Ureter (tissue), 1 donor: Measurements from ENCODE around the gene LRRC8D. TPM values are rescaled to one million over a fixed set of nuclear protein-coding genes. Genes with fewer than 3 reads are reported as not detected.
"Not testable (repeated sequence)": the region's sequence is repeated elsewhere in the genome, so short reads cannot be mapped to it uniquely, and the experiment has no call there.

ENCODE experiments used
- DNase-seq: peaks from one replicate; pipeline ENCODE4 v3.0.0-alpha.2; 2020; ENCODE audit warnings: low spot score
- total RNA-seq: library from RNA; stranded (reverse); gene quantifications from one replicate; pipeline ENCODE4 v1.2.4, GENCODE V29; 2023
- donor health status: DM: yes; HTN: yes; CAD: no.

Gene LRRC8D
- 17.8 TPM for total RNA-seq

DNA sequence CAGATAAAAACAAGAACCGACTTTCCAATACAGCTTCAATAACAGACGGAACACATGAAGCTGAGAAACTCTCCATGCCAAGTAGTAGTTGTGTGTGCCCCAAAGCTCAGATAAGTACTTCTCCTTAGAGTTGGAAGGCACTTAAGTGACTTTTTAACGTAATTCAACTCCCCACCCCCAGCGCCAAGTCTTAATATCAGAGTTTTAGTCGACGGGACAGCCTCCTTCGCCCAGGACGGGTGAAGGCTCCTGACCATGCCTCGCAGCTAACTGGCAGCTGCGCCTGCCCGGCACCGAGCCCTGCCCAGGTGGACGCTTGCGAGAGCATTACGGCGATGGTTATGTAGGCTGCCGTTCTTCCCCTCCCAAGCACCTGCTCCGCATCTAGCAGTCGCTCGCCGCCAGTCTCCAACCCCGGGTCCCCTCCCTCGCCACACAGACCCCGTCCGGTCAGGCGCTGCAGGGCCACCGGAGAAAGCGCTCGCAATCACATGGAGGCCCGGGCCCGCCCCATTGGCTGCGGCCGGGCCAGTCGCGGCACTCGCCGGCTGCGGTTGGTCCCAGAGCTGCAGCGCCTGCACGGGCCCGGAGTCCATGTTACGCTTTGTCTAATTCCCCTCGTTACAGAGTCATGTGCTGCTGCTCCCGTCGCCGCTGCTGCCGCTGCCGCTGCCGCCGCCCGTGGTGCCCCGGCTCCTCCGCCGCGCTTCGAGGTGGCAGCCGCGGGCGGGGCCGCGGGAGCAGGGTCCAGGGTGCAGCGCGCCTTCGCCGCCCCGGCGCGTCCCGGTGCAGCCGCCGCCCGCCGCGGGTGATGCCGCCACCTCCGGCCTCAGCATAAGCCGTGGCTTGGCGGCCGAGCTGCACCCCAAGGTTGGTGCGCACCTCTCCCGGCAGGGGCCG, at the start of gene LRRC8D:
TSS of gene LRRC8D (plus strand) at position 611 of the 900 bp plus-strand sequence. CDS start 112,037 bp downstream, outside the sequence.
- peak; percentile 80 for DNase-seq

DNA sequence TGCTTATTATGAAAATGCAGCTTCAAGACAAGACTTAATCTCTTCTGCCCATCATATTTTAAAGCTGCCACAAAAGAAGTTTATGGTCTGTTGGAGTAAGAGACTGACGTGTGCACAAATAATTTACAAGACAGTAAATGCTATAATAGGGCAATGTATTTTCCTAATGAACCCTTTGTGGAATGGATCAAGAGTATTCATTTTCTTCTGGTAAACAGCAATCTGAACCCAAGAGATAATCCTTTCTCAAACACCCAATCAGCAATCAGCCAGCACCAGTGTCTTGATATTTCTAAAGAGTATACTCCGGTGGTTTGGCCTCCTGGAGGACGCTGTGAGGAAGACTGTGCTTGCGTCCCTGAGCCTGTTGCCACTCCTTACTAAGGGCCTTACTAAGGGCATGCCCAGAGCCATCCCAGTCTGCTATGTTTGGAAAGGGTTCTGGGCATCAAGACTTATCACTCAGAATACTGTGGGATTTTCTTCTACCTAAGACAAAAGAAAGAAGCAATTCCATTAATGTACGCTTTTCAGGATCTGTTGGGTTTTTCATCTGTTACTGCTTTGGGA, 48.8 kb upstream of the LRRC8D start:
- DNase-seq = no peak

DNA sequence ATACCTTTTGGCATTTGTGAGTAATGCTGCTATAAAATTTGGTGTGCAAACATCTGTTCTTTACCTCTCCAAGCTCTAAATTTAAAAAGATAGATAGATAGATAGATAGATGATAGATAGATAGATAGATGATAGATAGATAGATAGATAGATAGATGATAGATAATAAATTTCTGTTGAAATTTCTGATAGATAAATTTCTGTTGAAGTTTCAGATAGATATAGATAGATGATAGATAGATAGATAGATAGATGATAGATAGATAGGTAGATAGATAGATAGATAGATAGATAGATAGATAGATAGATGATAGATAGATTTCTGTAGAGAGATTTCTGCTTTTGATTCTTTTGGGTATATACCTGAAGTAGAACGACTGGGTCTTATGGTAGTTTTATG, 44.7 kb upstream of the LRRC8D start:
- DNase-seq = not testable (repeated sequence)

DNA sequence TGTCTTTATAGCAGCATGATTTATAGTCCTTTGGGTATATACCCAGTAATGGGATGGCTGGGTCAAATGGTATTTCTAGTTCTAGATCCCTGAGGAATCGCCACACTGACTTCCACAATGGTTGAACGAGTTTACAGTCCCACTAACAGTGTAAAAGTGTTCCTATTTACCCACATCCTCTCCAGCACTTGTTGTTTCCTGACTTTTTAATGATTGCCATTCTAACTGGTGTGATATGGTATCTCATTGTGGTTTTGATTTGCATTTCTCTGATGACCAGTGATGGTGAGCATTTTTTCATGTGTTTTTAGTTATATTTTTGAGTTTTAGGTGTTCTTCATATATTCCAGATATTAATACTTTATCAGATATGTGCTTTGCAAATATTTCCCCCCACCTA, 43.6 kb upstream of the LRRC8D start:
- DNase-seq = not testable (repeated sequence)

DNA sequence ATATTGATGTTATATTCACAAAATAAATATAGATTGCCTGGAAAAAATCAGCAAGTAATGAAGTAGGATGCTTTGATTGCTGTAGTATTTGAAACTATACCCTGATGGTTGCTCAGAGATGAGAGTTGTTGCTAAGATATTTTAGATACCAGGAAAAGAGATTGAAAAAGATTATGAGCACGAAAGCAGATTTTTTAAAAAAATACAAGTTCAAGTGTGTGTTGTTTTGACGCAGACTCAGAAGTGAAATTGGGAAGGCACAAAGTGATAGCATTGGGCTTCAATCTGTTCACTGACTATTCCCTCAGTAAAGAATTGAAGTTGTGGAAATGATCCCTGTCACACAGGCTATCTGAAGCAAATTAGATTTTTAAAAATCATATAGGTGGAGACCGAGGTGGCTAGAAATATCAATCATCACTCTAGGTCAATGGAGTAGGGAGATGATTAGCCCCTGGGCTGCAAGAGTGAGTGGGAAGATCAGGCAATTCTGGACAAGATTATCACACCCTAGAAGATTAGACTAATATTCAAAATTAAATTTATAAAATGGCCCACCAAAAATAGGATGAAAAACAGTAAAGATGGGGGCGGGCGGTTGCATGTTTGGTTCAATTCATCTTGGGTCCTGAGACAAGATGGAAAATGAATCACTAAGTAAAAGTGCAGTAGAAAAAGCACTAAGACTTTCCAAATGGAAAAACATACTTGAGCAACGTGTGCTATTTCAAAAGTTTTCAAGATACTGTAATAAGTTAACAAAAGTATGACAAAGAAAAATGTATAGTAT, 41.5 kb upstream of the LRRC8D start:
- DNase-seq = no peak

DNA sequence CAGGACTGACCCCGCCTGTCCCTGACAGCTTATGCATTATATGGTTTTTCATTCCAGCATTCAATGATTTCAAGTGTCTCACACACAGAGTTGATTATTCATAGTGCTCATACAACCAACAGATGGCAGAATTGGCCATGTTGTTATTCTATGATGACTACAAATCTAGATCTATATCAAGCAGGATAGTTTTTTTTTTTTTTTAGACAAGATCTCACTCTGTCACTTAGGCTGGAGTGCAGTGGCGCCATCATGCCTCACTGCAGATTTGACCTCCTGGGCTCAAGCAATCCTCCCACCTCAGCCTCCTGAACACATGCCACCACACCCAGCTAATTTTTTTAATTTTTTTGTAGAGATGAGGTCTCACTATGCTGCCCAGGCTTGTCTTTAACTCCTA, 40.1 kb upstream of the LRRC8D start:
- DNase-seq = no peak

DNA sequence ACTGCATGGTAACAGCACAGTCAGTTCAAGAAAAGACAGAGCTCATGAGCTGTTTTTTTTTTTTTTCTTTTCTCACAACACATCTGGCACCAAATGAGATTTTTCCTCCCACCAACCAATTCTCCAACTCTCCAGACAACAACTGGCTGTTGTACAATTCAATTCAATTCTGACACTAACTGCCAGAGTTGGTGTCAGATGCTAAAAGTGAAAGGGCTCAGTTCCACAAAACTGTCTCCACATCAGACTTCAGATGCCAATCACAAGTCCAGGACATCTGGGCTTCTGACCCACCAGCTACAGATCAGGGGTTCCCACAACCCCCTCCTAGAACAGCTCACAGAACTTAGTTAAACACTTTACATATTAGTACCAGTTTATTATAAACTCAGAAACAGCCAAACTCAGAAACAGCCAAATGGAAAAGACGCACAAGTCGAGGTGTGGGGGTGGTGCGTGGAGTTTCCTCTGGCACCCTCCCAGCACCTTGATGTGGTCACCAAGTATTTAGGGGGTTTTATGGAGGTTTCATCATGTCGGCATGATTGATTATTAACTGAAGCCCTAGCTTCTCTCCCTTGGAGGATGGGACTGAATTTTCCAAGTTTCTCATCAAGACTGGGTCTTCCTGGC, 39.2 kb upstream of the LRRC8D start:
- DNase-seq = no peak

DNA sequence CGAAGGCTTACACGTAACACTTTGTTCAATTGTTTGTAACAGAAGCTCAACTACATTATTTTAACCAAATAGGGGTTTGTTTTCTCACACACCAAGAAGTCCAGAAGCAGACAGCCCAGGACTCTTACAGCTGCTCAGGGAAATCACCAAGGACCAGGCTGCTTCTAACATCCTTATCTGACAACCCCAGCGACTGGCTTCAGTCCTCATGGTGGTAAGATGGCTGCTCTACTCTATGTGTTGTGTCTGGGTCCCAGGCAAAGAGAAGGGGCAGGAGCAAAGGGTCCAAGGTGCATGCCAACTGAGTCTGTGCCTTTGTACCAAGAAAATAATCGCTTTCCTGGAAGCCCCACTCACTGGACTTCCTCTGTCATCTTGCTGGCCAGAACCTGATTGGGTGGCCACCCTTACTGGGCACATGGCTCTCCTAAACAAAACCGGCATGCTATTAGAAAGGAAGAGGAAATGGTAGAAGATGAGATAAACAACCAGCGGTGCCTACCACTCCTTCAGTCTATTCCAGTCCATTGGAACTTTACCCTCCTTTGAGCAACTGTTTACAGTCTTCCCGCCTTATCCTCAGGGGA, 34.1 kb upstream of the LRRC8D start:
- DNase-seq = no peak

DNA sequence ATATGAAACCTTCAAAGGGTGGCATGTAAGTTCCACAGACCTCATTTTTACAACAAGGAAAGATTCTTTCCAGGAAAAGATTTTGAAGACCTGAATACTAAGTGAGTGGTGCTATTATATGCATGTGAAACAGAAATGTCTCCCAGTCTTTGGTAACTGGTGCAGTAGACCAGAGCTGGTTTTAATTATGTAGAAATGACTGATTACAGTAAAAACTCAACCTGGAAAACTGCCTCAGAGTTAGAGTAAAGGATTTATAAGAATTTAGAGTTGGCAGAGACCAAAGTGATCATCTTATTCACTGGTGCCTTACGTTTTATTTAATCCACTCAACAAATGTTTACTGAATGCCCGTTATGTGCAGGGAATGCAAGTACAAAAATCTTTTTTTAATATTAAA, 30.2 kb upstream of the LRRC8D start:
- DNase-seq = no peak

DNA sequence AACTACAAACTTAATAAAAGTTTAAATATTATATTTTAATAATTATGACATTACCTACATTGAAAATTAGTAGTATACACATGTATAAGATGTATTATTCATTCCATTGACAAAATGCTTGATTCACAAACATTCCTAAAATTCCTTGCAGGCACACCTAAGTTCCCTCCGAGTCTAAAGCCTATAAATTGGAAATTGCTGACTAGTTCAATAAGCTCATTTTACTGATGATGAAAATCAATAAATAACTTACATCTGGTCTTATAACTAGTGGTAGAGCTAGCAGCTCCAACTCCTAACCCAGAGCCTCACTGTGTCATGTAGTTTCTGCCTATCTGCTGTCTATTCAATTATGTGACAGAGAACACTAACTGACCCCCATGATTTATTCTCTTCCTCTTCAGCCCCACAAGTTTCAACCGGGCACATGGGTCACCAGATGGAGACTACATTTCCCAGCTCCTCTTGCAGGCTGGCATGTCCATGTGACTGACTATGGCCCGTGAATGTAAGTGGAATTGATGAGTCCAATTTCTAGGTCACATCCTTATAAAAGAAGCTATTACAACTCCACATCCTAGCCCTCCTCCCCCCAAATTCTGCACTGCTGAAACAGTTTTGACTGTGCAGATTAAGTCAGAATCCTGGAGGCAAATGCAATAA, 29.6 kb upstream of the LRRC8D start:
- DNase-seq = no peak

DNA sequence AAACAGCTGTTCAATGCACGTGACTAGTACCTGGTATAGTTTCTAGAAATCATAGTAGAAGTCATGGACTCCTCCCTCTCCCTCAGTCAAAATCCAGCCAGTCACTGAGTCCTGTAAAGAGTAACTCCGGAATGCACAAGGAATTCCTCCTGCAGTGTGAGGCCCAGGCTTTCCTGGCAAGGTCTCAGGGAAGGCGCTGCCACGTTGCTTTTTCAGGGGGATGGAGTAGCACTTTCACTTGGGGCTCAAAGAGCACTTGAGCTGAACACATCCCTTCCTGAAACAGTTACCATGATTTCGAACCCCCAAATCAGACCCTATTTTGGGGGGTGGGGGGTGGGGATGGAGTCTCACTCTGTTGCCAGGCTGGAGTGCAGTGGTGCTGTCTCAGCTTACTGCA, 26.4 kb upstream of the LRRC8D start:
- no peak for DNase-seq

DNA sequence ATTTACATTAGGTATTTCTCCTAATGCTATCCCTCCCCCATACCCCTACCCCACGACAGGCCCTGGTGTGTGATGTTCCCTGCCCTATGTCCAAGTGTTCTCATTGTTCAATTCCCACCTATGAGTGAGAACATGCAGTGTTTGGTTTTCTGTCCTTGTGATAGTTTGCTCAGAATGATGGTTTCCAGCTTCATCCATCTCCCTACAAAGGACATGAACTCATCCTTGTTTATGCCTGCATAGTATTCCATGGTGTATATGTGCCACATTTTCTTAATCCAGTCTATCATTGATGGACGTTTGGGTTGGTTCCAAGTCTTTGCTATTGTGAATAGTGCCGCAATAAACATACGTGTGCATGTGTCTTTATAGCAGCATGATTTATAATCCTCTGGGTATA, 25.3 kb upstream of the LRRC8D start:
- not testable (repeated sequence) for DNase-seq

DNA sequence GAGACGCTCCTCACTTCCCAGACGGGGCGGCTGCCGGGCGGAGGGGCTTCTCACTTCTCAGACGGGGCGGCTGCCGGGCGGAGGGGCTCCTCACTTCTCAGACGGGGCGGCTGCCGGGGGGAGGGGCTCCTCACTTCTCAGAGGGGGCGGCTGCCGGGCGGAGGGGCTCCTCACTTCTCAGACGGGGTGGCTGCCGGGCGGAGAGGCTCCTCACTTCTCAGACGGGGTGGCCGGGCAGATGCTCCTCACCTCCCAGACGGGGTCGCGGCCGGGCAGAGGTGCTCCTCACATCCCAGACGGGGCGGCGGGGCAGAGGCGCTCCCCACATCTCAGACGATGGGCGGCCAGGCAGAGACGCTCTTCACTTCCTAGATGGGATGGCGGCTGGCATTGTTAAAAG, 23.0 kb upstream of the LRRC8D start:
- not testable (repeated sequence) for DNase-seq

DNA sequence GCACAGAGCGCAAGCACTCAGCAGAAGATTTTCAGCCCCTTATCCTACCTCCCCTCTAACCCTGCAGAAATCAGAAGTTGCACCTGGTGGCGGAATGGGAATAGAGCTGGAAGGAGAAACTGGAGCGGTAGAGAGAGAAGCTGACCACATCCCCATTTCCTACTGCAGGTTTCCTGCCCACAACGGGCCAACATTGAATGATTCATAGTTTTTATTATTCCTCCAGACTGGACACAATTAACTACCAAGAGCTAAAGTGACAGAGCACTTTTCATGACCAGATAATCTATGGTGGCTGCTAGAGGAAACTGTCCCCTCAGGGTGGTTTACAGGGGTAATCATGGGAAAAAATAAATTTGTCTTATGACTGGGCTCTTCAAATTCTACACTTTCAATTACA, 21.3 kb upstream of the LRRC8D start:
- no peak for DNase-seq

DNA sequence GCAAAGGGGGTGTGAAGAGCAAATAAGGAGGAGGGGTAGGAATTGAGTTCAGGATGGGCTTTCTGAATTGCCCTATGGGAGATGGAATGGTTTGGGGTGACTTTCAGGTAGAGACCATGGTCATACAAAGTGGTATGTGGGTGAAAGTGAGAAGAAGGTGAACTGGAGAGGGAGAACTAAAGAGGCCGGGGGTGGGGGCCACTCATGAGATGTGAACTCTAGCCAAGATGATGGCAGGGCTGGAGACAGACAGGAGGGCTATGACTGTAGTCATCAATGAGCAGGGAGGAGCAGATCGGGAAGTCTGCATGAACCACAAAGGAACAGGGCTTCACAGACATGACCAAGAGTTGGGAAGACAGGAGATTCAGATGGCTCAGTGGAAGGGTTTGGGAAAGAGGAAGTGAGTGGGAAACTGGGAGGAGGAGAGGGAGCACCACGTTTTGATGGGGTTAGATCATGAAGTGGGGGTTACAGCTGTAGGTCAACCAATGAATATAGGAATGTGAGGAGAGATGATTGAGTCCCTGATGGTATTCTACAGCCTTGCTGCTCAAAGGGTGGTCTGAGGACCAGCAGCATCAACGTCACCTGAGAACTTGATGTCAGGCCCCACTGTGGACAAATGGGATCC, 20.7 kb upstream of the LRRC8D start:
- no peak for DNase-seq

DNA sequence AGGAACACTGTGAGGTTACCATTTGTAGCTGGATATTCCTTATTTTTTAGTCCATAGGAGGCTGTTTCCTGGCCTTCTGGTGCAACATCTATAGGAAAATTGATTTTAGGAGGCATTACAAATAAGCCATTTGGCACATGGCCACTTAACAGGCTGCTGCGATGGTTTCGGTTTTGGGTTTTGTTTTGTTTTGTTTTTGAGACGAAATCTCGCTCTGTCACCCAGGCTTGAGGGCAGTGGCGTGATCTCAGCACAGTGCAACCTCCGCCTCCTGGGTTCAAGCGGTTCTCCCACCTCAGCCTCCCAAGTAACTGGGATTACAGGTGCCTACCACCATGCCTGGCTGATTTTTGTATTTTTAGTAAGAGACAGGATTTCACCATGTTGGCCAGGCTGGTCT, 20.1 kb upstream of the LRRC8D start:
- DNase-seq = no peak

DNA sequence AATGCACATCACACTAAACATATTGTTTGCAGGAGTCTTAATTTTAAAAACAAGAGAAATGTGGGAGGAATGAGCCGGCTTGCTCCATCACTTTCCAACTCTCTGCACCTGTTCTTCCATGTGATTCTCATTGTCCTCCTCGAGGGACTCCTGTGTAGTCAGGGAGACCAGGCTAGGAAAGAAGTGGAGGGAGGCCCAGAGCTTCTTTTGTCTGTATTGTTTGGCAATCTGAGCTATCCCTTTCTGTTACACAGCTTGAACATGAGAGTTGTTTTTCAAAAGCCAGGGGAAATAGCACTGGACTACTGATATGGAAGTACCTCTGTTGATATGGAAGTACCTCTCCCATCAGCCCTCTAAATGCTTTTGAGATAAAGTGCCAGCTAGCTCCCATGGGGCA, 18.8 kb upstream of the LRRC8D start:
- no peak for DNase-seq

DNA sequence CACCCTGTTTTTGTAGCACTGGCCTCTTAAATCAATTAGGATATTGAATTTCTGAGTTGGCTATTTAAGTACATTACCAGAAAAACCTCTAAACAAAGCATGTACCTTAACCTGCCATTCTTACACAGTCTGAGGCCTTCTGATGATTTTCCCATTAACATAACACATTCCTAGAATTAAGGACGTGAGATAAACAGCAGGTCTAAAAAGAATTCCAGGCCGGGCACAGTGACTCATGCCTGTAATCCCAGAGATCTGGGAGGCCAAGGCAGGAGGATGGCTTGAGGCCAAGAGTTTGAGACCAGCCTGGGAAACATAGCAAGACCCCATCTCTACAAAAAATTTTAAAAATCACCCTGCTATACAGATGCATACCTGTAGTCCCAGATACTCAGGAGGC, 18.0 kb upstream of the LRRC8D start:
- DNase-seq = no peak

DNA sequence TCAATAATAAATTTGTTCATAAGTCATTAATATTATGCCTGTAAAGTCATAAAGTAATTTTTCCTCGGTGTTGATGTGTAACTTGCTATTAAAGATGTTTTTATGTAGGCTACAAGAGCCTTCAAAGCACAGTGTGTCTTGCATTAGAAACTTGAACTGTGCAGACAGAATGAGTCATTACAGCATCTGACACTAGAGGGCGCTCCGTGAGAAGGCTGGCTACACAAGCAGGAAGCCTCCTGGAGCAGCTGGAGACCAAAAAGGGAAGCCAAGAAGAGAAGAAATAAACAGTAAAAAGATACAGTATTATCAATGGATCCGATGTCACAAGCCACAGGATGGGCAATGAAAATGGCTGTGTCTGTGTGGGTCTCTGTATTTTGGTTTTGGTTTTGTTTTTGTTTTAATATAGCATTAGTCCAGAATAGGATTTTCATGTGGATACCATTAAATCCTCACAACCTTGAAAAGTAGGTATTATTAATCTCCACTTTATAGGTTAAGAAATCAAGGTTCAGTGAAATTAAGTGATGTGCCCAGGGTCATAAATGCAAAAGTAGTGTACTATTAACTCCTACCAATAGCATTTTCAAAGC, 16.1 kb upstream of the LRRC8D start:
- peak; percentile 90 for DNase-seq

DNA sequence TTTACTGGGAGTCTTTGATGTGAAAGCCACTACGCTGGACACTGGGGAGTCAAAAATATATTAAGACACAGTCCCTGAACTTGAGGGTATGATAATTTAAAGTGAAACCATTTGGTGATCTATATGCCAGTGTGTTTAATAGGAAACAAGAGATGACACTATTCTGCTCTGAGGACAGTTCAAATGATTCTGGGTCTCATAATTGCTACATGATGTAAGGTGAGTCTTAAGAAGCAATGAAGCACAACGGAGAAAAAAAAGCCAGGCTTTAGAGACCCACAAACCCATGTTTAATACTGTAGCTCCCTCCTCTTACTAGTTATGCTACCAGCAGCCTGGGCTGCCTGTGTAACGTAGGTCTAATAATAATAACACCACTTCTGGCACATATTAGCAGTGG, 14.2 kb upstream of the LRRC8D start:
- DNase-seq = no peak
